Thymus (tissue), 14 donors: ENCODE results near the gene ZNF567. TPM values are rescaled to one million over a fixed set of nuclear protein-coding genes. Genes with fewer than 3 reads are reported as not detected.

ENCODE experiments used
- DNase-seq, 9 donors: peaks; one replicate each; pipeline ENCODE4 v3.0.0-alpha.2; 2013; ENCODE audit warnings: low spot score in 9 of 9, low read depth in 6 of 9, missing footprints in 1 of 9
- H3K27ac ChIP-seq, 2 donors: one replicate each; pipeline ENCODE4 v1.5.1; 2013; ENCODE audit warnings: control low read depth in 1 of 2, low read depth in 1 of 2, low read length in 1 of 2, mild to moderate bottlenecking in 1 of 2, moderate library complexity in 1 of 2
- H3K27me3 ChIP-seq, 2 donors: one replicate each; pipeline ENCODE4 v1.5.1; 2013; ENCODE audit warnings: low read length in 1 of 2; ENCODE audit not compliant: control insufficient read depth in 2 of 2, insufficient read depth in 1 of 2
- H3K36me3 ChIP-seq, 2 donors: one replicate each; pipeline ENCODE4 v1.5.1; 2013; ENCODE audit warnings: low read length in 1 of 2, mild to moderate bottlenecking in 1 of 2, moderate library complexity in 1 of 2; ENCODE audit not compliant: control insufficient read depth in 2 of 2, insufficient read depth in 2 of 2
- H3K4me1 ChIP-seq, 2 donors: one replicate each; pipeline ENCODE4 v1.5.1; 2013; ENCODE audit warnings: low read length in 2 of 2; ENCODE audit not compliant: control insufficient read depth in 2 of 2, insufficient read depth in 2 of 2
- H3K4me3 ChIP-seq, 2 donors: one replicate each; pipeline ENCODE4 v1.5.1; 2013; ENCODE audit warnings: low read length in 2 of 2, control low read depth in 1 of 2, mild to moderate bottlenecking in 1 of 2
- H3K9me3 ChIP-seq, 2 donors: one replicate each; pipeline ENCODE4 v1.5.1; 2013; ENCODE audit warnings: low read length in 1 of 2, mild to moderate bottlenecking in 1 of 2; ENCODE audit not compliant: control insufficient read depth in 2 of 2, insufficient read depth in 1 of 2
- WGBS: extraction: QIAGEN DNeasy Blood & Tissue Kit; methylation state at CpG from one replicate; pipeline ENCODE4 v1.1.7; 2013; 5-methylcytosine and 5-hydroxymethylcytosine counted together
- long read RNA-seq, 10 donors: transcript quantifications; one replicate each; lab custom pipeline, GENCODE V29; 2026
- polyA plus RNA-seq: library from polyadenylated mRNA; stranded (reverse); fragments of 200-250 nt; gene quantifications from one replicate; pipeline ENCODE4 v1.2.3, GENCODE V29; 2013
- total RNA-seq: library from RNA; stranded (reverse); fragments of 120-200 nt; gene quantifications from one replicate; pipeline ENCODE4 v1.2.4, GENCODE V29; 2013
- donor health status: healthy.

The ZNF567 gene
- total RNA-seq = 12.1 TPM
- polyA plus RNA-seq = 5.7 TPM
- long read RNA-seq, donor 1 = 0 reads
- long read RNA-seq, donor 2, partial matches to known transcripts = 0 of 1 reads
- long read RNA-seq, donor 2, other reads (novel, unspliced or antisense) = 0 of 1 reads
- long read RNA-seq, donor 3 = 0 reads
- long read RNA-seq, donor 4 = 0 reads
- long read RNA-seq, donor 5 = 0 reads
- long read RNA-seq, donor 6 = 0 reads
- long read RNA-seq, donor 7, partial matches to known transcripts = 0 of 1 reads
- long read RNA-seq, donor 7, other reads (novel, unspliced or antisense) = 0 of 1 reads
- long read RNA-seq, donor 8 = 0 reads
- long read RNA-seq, donor 9, partial matches to known transcripts = 0 of 1 reads
- long read RNA-seq, donor 9, other reads (novel, unspliced or antisense) = 0 of 1 reads
- long read RNA-seq, donor 10 = 0 reads

GRCh38 chr19:36687214-36688056 is at the start of gene ZNF567:
TSS of gene ZNF567 (plus strand) at chr19:36687612. CDS start at chr19:36694868, 7,256 bp downstream.
- Histone ChIP-seq H3K9me3 (peaks cover 0 to 4% of the 10 kb centered on the region in 2 donors), H3K4me3 (peak within 1 kb of the TSS; percentile 69 to 82), H3K4me1 (peaks cover 6 to 12% of the 10 kb centered on the region in 2 donors), H3K36me3 (peaks cover 17 to 22% of the 10 kb centered on the region in 2 donors), H3K27ac (peak within 1 kb of the TSS; percentile 52 to 66), H3K27me3 (no peaks in the 10 kb centered on the region)
- peak; percentile 87 to 98 (median 94) for DNase-seq
- WGBS = under 1% methylated on average over 69 of the region's 69 CpGs

DNA sequence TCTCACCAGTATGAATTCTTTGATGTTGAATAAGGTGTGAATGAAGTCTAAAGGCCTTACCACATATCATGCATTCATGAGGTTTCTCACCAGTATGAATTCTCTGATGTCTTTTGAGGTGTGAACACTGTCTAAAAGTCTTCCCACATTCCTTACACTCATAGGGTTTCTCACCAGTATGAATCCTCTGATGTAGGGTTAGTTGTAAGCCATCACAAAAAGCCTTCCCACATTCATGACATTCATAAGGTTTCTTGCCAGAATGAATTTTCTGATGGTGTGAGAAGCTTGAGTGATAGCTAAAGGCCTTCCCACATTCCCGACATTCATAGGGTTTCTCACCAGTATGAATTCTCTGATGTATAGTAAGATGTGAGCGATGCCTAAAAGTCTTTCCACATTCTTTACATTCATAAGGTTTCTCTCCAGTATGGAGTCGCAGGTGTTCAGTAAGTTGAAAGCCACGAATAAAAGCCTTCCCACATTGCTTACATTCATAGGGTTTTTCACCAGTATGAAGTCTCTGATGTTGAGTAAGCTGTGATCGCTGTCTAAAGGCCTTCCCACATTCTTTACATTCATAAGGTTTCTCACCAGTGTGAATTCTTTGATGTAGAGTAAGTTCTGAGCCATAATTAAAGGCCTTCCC is 48.4 kb upstream of the ZNF567 start:
- peak in 1 of 9 donors; percentile 6 for DNase-seq
- H3K4me3 ChIP-seq = no peak overlapping the region
- H3K27ac ChIP-seq = no peak overlapping the region
- H3K36me3 ChIP-seq = peaks cover 0 to 4% of the 10 kb centered on the region in 2 donors
- H3K9me3 ChIP-seq = peaks cover 11 to 29% of the 10 kb centered on the region in 2 donors
- no peaks in the 10 kb centered on the region for H3K27me3 ChIP-seq
- H3K4me1 ChIP-seq = no peaks in the 10 kb centered on the region
- WGBS = 97% methylated on average over 5 of the region's 5 CpGs

GRCh38 chr19:36646746-36647145 is 40.7 kb upstream of the ZNF567 start:
- H3K27me3 ChIP-seq = no peaks in the 10 kb centered on the region
- DNase-seq = no peak
- H3K4me3 ChIP-seq = no peak overlapping the region
- WGBS = 98% methylated on average over 2 of the region's 2 CpGs
- H3K36me3 ChIP-seq = peaks cover 0 to 13% of the 10 kb centered on the region in 2 donors
- H3K27ac ChIP-seq = no peak overlapping the region
- no peaks in the 10 kb centered on the region for H3K4me1 ChIP-seq
- H3K9me3 ChIP-seq = peaks cover 8 to 15% of the 10 kb centered on the region in 2 donors

GRCh38 chr19:36652958-36653357 is 34.5 kb upstream of the ZNF567 start:
- Histone ChIP-seq H3K4me1 (no peaks in the 10 kb centered on the region), H3K9me3 (peaks cover 7 to 12% of the 10 kb centered on the region in 2 donors), H3K27me3 (no peaks in the 10 kb centered on the region), H3K4me3 (no peak overlapping the region), H3K27ac (no peak overlapping the region), H3K36me3 (peaks cover 12 to 34% of the 10 kb centered on the region in 2 donors)
- DNase-seq = no peak
- 99% methylated on average over 1 of the region's 1 CpG for WGBS

- Histone ChIP-seq H3K27me3 (no peaks in the 10 kb centered on the region), H3K4me1 (peaks cover 0 to 5% of the 10 kb centered on the region in 2 donors), H3K4me3 (peak overlapping the region; percentile 87 to 92), H3K27ac (no peak overlapping the region), H3K9me3 (peaks cover 2 to 7% of the 10 kb centered on the region in 2 donors), H3K36me3 (peaks cover 3 to 12% of the 10 kb centered on the region in 2 donors)
- DNase-seq = no peak
- 61% methylated on average over 14 of the region's 14 CpGs for WGBS
Observed at GRCh38 chr19:36665832-36666231, 21.6 kb upstream of the ZNF567 start.

DNA sequence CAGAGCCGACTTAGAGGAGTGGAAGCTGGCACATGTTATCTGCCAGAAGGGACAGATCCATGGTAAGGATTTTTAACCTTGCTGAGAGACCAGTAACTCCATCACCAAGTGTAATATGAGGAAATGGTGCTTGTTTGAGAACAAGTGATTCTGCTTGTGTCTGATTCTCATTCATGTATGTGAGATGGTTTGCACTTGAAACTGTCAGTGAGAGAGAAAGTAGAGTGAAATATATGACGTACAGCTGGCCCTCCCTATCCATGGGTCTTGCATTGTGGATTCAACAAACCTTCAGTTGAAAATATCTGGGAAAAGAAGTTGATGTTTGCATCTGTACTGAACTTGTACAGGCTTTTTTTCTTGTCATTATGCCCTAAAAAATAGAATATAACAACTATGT is 18.8 kb upstream of the ZNF567 start:
- Histone ChIP-seq H3K9me3 (peaks cover 2 to 7% of the 10 kb centered on the region in 2 donors), H3K4me3 (no peak overlapping the region), H3K27me3 (no peaks in the 10 kb centered on the region), H3K4me1 (peaks cover 0 to 5% of the 10 kb centered on the region in 2 donors), H3K36me3 (peaks cover 3 to 11% of the 10 kb centered on the region in 2 donors), H3K27ac (no peak overlapping the region)
- no peak for DNase-seq
- WGBS = 96% methylated on average over 2 of the region's 2 CpGs

- DNase-seq = no peak
- Histone ChIP-seq H3K27ac (no peak overlapping the region), H3K27me3 (no peaks in the 10 kb centered on the region), H3K4me3 (no peak overlapping the region), H3K9me3 (peaks cover 2 to 7% of the 10 kb centered on the region in 2 donors), H3K36me3 (peaks cover 0 to 7% of the 10 kb centered on the region in 2 donors), H3K4me1 (peaks cover 0 to 5% of the 10 kb centered on the region in 2 donors)
- 97% methylated on average over 1 of the region's 1 CpG for WGBS
Observed at GRCh38 chr19:36672368-36672767, 15.0 kb upstream of the ZNF567 start.

DNA sequence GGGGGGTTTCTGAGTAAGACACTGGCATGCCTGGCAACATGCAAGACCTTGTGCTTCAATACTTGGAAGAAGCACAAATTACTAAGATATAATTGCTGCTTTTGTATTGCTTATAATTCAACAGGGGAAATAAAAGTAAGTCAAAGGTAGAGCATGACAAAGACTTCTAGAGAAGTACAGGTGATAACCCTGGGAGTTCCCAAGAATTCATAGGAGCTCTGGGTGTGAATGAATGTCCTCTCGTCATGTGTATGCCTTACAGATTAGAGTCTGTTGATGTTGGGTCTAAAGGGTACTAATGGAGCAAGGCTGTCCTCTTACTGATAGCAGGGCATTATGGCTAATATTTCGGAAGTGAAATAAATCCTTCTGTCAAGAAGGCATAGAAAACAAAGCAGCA is 13.2 kb upstream of the ZNF567 start:
- Histone ChIP-seq H3K27ac (no peak overlapping the region), H3K27me3 (no peaks in the 10 kb centered on the region), H3K4me3 (no peak overlapping the region), H3K4me1 (no peaks in the 10 kb centered on the region), H3K9me3 (peaks cover 3 to 5% of the 10 kb centered on the region in 2 donors), H3K36me3 (peaks cover 0 to 7% of the 10 kb centered on the region in 2 donors)
- DNase-seq = no peak
- 98% methylated on average over 2 of the region's 2 CpGs for WGBS
